Measurements from ENCODE around the gene CR1L.
A peak's percentile ranks its signal among the peaks of the same experiment; 100 is the strongest.
"Not testable (repeated sequence)": the region's sequence is repeated elsewhere in the genome, so short reads cannot be mapped to it uniquely, and the experiment has no call there.

The CR1L gene

DNA sequence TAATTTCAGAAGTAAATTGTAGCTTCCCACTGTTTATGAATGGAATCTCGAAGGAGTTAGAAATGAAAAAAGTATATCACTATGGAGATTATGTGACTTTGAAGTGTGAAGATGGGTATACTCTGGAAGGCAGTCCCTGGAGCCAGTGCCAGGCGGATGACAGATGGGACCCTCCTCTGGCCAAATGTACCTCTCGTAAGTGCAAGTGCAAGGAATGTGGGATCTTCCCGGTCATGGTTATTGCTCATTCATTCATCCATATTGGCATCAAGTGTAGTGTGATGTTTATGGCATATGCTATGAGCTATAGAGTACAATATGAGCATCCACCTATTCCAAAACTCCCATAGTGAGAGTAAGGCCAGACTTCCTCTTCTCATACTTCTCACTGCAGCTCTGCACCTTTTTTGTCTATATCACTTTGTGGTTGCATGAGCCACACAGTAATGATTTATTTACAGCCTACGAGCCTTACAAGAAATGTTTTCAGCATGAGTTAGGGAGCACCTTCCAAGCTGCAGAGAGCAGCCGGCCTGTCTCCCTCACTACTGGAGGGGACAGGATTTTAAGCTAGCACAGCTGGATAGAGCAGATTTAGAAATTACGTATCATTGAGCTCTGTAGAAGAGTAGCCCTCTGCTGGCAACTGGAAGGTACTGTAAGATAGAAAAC lies 24.9 kb upstream of the CR1L start:
- TF ChIP-seq, protein P1, sequence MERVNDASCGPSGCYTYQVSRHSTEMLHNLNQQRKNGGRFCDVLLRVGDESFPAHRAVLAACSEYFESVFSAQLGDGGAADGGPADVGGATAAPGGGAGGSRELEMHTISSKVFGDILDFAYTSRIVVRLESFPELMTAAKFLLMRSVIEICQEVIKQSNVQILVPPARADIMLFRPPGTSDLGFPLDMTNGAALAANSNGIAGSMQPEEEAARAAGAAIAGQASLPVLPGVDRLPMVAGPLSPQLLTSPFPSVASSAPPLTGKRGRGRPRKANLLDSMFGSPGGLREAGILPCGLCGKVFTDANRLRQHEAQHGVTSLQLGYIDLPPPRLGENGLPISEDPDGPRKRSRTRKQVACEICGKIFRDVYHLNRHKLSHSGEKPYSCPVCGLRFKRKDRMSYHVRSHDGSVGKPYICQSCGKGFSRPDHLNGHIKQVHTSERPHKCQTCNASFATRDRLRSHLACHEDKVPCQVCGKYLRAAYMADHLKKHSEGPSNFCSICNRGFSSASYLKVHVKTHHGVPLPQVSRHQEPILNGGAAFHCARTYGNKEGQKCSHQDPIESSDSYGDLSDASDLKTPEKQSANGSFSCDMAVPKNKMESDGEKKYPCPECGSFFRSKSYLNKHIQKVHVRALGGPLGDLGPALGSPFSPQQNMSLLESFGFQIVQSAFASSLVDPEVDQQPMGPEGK (CRISPR knock-in tag; IDR thresholded peaks at IDR 0.05; ENCODE audit: borderline replicate concordance), result no peak
- TF ChIP-seq ZC3H10 (CRISPR knock-in tag; IDR thresholded peaks at IDR 0.05) (no peak), RARB (CRISPR knock-in tag; IDR thresholded peaks at IDR 0.05) (no peak), ESRRG (CRISPR knock-in tag; IDR thresholded peaks at IDR 0.05) (no peak), ISL1 (CRISPR knock-in tag; IDR thresholded peaks at IDR 0.05) (no peak), TSHZ2 (CRISPR knock-in tag; IDR thresholded peaks at IDR 0.05) (no peak), TCF4 (CRISPR knock-in tag; IDR thresholded peaks at IDR 0.05; ENCODE audit: borderline replicate concordance) (no peak), ZFP3 (CRISPR knock-in tag; IDR thresholded peaks at IDR 0.05) (no peak), ZNF565 (CRISPR knock-in tag; conservative IDR thresholded peaks at IDR 0.05; ENCODE audit: low read depth) (no peak), BACH2 (CRISPR knock-in tag; IDR thresholded peaks at IDR 0.05; ENCODE audit: borderline replicate concordance) (no peak), OSR1 (CRISPR knock-in tag; IDR thresholded peaks at IDR 0.05) (no peak), ZFP30 (CRISPR knock-in tag; IDR thresholded peaks at IDR 0.05) (no peak), PPARA (CRISPR knock-in tag; IDR thresholded peaks at IDR 0.05; ENCODE audit: borderline replicate concordance) (no peak), ZNF8 (CRISPR knock-in tag; IDR thresholded peaks at IDR 0.05) (no peak)
- TF ChIP-seq, protein P2, sequence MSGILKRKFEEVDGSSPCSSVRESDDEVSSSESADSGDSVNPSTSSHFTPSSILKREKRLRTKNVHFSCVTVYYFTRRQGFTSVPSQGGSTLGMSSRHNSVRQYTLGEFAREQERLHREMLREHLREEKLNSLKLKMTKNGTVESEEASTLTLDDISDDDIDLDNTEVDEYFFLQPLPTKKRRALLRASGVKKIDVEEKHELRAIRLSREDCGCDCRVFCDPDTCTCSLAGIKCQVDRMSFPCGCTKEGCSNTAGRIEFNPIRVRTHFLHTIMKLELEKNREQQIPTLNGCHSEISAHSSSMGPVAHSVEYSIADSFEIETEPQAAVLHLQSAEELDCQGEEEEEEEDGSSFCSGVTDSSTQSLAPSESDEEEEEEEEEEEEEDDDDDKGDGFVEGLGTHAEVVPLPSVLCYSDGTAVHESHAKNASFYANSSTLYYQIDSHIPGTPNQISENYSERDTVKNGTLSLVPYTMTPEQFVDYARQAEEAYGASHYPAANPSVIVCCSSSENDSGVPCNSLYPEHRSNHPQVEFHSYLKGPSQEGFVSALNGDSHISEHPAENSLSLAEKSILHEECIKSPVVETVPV (CRISPR knock-in tag; IDR thresholded peaks at IDR 0.05), result no peak
- TF ChIP-seq, protein P3, sequence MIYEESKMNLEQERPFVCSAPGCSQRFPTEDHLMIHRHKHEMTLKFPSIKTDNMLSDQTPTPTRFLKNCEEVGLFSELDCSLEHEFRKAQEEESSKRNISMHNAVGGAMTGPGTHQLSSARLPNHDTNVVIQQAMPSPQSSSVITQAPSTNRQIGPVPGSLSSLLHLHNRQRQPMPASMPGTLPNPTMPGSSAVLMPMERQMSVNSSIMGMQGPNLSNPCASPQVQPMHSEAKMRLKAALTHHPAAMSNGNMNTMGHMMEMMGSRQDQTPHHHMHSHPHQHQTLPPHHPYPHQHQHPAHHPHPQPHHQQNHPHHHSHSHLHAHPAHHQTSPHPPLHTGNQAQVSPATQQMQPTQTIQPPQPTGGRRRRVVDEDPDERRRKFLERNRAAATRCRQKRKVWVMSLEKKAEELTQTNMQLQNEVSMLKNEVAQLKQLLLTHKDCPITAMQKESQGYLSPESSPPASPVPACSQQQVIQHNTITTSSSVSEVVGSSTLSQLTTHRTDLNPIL (CRISPR knock-in tag; IDR thresholded peaks at IDR 0.05; ENCODE audit: low read depth), result no peak
- TF ChIP-seq, protein P4, sequence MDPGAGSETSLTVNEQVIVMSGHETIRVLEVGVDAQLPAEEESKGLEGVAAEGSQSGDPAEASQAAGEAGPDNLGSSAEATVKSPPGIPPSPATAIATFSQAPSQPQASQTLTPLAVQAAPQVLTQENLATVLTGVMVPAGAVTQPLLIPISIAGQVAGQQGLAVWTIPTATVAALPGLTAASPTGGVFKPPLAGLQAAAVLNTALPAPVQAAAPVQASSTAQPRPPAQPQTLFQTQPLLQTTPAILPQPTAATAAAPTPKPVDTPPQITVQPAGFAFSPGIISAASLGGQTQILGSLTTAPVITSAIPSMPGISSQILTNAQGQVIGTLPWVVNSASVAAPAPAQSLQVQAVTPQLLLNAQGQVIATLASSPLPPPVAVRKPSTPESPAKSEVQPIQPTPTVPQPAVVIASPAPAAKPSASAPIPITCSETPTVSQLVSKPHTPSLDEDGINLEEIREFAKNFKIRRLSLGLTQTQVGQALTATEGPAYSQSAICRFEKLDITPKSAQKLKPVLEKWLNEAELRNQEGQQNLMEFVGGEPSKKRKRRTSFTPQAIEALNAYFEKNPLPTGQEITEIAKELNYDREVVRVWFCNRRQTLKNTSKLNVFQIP (CRISPR knock-in tag; IDR thresholded peaks at IDR 0.05; ENCODE audit: borderline replicate concordance, low read depth), result no peak
- peak; percentile 99 for ATAC-seq

GRCh38 chr1:207620543-207620893 lies 24.4 kb upstream of the CR1L start:
- ATAC-seq, result no peak

GRCh38 chr1:207625504-207626071 lies 19.3 kb upstream of the CR1L start:
- not testable (repeated sequence) for ATAC-seq

More at GRCh38 chr1:207620543-207620893, 24.4 kb upstream of the CR1L start:
- TF ChIP-seq BACH2 (CRISPR knock-in tag; IDR thresholded peaks at IDR 0.05; ENCODE audit: borderline replicate concordance) (no peak), ARNTL (CRISPR knock-in tag; IDR thresholded peaks at IDR 0.05; ENCODE audit: borderline replicate concordance, low read depth) (no peak), TSHZ2 (CRISPR knock-in tag; IDR thresholded peaks at IDR 0.05) (no peak), TCF4 (CRISPR knock-in tag; IDR thresholded peaks at IDR 0.05; ENCODE audit: borderline replicate concordance) (no peak), ZNF565 (CRISPR knock-in tag; conservative IDR thresholded peaks at IDR 0.05; ENCODE audit: low read depth) (no peak), SNAI2 (CRISPR knock-in tag; IDR thresholded peaks at IDR 0.05) (no peak), ZNF70 (CRISPR knock-in tag; IDR thresholded peaks at IDR 0.05) (no peak)
- TF ChIP-seq, protein P3 (CRISPR knock-in tag; IDR thresholded peaks at IDR 0.05; ENCODE audit: low read depth), result no peak

All from SK-N-SH treated with all-trans-retinoic acid at 6 μM for 48 hours (cell line).